Measurements from ENCODE around the gene MARCHF11.

Gene MARCHF11

GRCh38 chr5:16082053-16082452 lies 97.5 kb downstream of the MARCHF11 start:
- no peak overlapping the region for H3K4me3 ChIP-seq (replicated peaks in 1 of 2; ENCODE audit: low read depth in 2 of 2, low read length in 2 of 2)
- DNase-seq (ENCODE audit: low read depth in 2 of 2), result no peak
- TF ChIP-seq CTCF (IDR thresholded peaks at IDR 0.05; ENCODE audit: low read depth, low read length), result no peak

GRCh38 chr5:16081376-16081955 lies 98.1 kb downstream of the MARCHF11 start:
- no peak overlapping the region for H3K4me3 ChIP-seq (replicated peaks in 1 of 2; ENCODE audit: low read depth in 2 of 2, low read length in 2 of 2)
- TF ChIP-seq CTCF (IDR thresholded peaks at IDR 0.05; ENCODE audit: low read depth, low read length), result no peak
- DNase-seq (ENCODE audit: low read depth in 2 of 2), result no peak

GRCh38 chr5:16076657-16077056 lies 102.9 kb downstream of the MARCHF11 start:
- no peak overlapping the region for H3K4me3 ChIP-seq (replicated peaks in 1 of 2; ENCODE audit: low read depth in 2 of 2, low read length in 2 of 2)
- no peak for DNase-seq (ENCODE audit: low read depth in 2 of 2)
- TF ChIP-seq CTCF (IDR thresholded peaks at IDR 0.05; ENCODE audit: low read depth, low read length), result no peak

- H3K4me3 ChIP-seq (replicated peaks in 1 of 2; ENCODE audit: low read depth in 2 of 2, low read length in 2 of 2), result no peak overlapping the region
- no peak for TF ChIP-seq CTCF (IDR thresholded peaks at IDR 0.05; ENCODE audit: low read depth, low read length)
- no peak for DNase-seq (ENCODE audit: low read depth in 2 of 2)
Observed at GRCh38 chr5:16074358-16074757, 105.2 kb downstream of the MARCHF11 start.

- DNase-seq (ENCODE audit: low read depth in 2 of 2), result no peak
- no peak for TF ChIP-seq CTCF (IDR thresholded peaks at IDR 0.05; ENCODE audit: low read depth, low read length)
- no peak overlapping the region for H3K4me3 ChIP-seq (replicated peaks in 1 of 2; ENCODE audit: low read depth in 2 of 2, low read length in 2 of 2)
Observed at GRCh38 chr5:16072616-16073015, 107.0 kb downstream of the MARCHF11 start.

GRCh38 chr5:16067415-16067814 lies 112.2 kb downstream of the MARCHF11 start:
- H3K4me3 ChIP-seq (replicated peaks in 1 of 2; ENCODE audit: low read depth in 2 of 2, low read length in 2 of 2), result no peak overlapping the region
- DNase-seq (ENCODE audit: low read depth in 2 of 2), result no peak
- no peak for TF ChIP-seq CTCF (IDR thresholded peaks at IDR 0.05; ENCODE audit: low read depth, low read length)

- no peak for TF ChIP-seq CTCF (IDR thresholded peaks at IDR 0.05; ENCODE audit: low read depth, low read length)
- H3K4me3 ChIP-seq (replicated peaks in 1 of 2; ENCODE audit: low read depth in 2 of 2, low read length in 2 of 2), result no peak overlapping the region
- DNase-seq (ENCODE audit: low read depth in 2 of 2), result no peak
Observed at GRCh38 chr5:16066810-16067209, 112.8 kb downstream of the MARCHF11 start.
